CMK (cell line): Measurements from ENCODE around the gene SLC4A1.

Source experiments
- DNase-seq: peaks from one replicate; pipeline ENCODE4 v3.0.0-alpha.2; 2010; ENCODE audit warnings: low read depth

SLC4A1 gene

DNA sequence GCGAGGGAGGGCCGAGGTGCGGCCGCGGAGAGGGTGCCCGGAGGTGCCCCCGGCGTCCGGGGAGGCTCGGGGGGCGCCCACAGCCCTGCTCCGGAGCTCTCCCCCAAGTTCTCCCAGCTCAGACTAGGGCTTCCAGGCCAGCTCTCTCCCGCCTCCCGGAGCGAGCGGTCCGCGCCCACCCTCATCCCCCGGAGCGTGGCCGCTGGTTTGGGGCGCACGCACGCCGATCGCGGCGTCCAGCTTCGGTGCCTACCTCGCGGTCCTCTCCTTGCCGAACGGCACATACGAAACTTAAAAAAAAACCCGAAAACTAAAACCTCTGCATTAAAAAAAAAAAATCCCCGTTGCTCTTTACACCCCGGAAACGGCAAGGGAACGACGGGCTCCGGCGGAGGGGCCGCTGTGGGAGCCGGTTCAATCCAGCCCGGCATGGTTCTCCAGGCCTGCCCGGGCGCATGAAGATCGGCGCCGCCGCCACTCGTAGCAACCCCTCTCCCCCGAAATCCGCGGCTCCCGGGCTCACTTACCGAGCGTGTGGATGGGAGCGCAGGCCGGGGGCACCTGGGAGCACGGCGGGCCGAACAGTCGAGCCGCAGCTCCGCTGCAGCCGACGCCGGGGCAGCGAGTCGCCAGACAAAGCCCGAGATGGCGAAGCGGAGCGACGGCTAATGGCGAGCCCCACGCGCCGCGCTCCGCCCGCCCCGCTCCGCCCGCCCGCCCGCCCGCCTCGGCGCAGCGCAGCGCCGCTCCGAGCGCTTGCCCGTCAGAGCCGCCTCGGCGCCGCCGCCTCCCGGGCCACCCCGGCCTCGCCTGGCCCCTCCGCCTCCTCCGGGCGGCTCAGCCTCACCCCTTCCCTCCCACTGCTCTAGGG is 47.5 kb downstream of the SLC4A1 start:
- no peak for DNase-seq

DNA sequence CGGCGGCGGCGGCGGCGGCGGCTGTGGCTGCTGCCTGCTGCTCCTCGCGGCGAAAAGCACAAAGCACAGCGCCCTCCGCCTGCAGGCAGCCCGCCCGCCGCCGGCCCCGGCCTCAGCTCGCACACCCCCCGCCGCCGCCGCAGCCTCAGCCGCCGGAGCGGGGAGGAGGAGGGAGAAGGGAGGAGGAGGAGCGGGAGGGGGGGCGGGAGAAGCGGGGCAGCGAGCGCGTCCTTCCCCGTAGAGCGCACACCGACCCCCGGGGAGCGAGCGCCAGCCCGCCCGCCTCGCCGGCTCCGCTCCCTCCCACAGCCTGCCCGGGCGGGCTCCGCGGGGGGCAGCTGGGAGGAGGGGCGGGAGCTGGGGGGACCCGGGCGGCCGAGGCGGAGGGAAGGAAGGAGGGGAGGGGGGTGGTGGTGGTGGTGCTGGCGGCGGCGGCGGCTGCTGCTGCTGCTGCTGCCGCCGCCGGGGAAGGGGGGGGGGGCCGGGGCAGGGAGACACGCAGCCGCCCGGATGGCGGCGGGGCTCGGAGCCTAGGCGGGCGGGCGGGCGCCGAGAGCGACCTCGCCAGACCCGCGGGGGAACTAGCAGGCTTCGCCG is 48.2 kb downstream of the SLC4A1 start, which contains the start of gene UBTF:
UBTF (minus strand) TSS at position 60 of the 597 bp plus-strand sequence. CDS start 1,446 bp downstream, outside the sequence.
- no peak for DNase-seq

DNA sequence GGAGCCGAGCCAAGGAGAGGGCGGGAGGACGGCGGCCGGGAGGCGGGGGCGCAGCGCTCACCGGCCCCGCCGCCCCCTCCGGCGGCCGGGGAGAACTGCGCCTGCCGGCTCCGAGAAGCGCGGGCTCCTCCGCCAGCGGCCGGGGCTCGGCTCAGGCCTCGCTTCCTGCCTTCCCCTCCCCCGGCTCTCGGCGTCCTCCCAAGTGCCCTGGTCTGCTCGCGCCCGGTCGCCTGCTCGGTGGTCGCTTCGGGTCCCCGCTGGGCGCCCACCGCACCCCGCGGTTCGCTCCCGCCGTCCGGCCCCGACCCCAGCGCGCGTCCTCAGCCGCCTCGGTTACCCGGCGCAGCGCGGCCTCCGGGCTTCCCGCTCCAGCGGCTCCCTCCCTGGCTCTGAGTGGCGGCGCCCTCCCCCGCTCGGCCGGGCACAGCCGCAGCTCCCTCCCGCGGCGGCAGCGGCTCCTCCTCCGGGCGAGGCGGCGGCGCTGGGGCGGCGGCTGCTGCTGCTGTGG is 48.8 kb downstream of the SLC4A1 start:
- DNase-seq: no peak

DNA sequence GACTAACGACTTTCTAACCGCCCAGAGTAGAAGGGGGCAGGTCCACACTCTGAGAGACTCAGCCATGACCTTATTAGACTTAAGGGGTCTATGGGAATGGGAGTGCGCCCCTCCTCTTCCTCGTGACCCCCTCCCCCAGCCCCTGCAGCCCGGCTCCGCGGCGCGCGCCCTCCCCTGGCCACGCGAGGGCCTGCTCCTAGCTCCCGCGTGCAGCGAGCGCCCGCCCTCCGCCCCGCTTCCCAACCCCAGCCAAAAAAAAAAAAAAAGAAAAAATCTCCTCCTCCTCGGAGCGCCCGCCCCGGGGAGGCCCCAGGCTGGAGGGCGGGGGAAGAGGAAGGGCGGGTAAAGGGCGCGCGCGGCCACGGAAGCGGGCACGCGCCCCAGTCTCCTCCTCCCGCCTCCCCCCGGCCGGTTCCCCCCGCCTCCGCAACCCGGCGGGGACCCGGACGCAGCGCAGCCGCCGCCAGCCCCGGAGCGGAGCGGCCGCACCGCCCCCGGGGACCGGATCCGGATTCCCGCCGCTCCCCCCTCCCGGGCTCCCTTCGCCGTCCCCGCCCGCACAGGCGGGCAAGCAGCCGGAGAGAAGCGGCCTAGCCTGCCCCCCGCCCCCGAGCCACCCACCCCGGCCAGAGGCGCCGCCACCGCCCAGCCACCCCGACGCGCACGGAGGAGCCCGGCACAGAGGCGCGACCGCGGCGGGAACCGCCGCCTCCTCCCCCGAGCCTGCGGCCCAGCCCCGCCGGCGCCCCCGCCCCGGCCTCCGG is 49.4 kb downstream of the SLC4A1 start:
- peak; percentile 85 for DNase-seq

DNA sequence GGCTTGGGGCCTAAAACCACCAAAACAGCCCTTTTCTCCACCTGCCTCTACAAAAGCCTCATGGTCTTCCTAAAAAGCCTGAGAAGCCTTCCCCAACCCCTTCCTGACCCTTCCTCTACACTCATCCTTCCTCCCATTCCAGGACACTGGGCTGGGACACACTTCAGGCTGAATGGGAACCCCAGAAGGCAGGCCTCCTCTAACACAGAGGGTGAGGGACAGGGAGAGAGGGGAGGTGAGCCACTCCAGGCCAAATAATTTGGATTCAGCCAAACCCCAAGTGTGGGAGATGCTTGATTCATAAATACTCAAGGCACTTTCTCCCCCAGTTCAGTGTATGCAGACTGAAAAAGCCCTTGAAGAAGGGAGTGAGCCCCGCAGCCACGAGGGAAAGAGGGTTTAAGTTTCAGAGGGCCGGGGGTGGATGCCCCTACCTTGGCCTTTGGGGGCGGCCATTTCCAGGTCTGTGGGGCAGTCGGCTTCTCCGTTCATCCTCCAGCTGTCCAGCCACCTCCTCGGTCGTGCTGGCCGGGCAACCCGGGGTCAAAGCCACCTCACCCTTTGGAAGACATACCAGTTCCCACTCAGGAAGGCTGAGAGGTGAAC is 50.1 kb downstream of the SLC4A1 start:
- no peak for DNase-seq

DNA sequence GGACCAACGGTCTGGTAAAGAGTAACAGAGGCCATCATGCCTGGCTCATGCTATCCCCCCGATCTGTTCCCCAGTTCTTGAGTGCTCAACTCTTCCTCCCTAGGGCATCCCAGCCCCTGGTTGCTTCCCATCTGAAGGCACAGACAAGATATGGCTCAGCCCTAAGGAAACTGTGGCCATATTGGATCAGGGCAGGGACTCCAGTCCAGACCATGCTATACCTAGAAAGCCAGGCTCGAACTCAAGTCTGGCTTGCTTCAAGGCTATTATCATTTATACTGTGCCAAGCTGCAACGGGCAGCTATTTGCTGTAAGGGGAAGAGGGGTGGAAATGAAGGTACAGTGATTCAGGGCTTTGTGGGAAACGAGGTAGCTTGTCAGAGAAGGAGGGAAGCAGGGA is 51.2 kb downstream of the SLC4A1 start:
- no peak for DNase-seq

DNA sequence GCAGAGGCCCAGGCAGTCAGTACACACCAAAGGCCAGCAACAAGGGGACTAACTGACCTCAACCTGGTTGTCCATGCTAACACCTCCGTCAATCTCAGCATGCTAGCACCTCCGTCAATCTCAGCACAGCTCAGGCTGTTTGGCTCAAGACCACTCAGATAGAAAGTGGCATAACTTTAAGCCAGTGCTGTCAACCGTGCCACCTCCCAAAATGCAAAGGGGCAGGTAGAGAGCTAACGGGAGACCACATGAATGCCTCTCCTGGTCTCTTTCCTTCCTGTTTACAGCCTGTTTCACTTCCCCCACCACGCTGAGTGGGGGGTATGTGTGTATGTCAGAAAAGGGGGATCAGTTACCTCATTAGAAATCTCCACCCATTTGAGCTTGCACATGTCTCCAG is 51.8 kb downstream of the SLC4A1 start:
- DNase-seq: no peak

DNA sequence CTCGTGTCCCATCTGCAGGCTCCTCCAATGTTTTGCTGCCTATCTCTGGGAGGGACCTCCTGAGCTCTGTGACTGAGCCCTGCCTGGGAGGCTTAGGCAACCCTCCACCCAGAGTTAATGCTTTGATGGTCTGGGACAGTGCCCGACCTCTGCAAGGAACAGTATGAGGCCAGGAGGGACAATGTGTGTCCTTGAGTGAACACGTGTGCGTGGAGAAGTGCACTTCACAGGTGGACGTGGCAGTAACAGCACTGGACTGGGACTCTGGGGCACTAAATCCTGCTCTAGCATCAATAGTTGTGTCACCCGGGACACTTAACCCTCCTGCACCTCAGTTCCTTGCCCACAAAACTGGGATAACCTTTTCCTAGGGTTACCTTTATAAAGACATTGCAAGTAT is 53.0 kb downstream of the SLC4A1 start:
- DNase-seq: no peak

DNA sequence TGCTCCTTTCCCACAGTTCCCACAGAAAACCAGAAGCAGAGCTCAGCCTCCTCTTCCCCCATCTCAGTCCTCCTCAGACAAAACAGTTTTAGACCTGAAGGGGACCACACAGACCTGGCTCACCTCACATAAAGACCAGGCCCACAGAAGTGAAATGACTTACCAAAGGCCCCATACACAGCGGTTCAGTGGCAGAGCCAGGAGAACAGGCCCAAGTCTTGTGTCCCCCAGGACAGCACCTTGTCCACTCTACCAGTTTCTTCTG is 53.8 kb downstream of the SLC4A1 start:
- DNase-seq: no peak

DNA sequence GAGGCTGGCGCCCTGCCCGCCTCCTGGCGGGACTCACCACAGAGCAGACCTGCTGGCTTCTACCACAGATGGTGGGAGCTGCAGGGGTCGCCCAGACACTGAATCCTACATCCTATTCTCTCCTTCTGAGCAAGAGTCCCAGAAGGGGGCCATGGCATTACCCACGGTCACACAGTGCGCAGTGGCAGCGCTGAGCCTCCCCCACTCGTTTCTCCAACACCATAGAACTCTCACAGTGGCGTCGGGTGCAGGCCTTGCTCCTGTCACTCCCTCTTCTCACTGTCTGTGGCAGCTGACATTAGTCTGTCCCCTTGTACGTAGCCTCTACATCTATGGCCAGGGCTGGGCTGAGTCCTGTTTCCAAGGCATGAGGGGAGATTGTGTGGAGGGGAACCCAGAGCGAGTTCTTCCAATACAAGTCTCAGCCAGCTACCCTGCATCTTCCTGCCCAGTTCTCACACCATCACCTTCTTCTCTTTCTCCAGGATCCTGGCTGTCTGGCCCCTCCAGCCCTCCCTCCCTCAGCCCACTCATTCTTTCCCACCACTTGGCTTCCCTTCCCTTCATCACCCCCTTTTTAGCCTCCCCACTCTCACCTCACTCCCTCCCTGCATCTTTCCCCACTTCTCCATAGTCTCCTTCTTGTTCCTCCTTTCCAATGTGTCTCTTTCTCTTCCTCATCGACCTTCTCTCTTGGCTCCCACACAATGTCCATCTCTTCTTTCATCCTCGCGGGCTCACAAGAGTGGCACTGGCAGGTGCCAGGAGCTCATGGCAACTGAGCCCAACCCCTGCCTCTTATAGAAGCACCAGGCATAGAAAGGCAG is 54.3 kb downstream of the SLC4A1 start:
- DNase-seq: no peak

DNA sequence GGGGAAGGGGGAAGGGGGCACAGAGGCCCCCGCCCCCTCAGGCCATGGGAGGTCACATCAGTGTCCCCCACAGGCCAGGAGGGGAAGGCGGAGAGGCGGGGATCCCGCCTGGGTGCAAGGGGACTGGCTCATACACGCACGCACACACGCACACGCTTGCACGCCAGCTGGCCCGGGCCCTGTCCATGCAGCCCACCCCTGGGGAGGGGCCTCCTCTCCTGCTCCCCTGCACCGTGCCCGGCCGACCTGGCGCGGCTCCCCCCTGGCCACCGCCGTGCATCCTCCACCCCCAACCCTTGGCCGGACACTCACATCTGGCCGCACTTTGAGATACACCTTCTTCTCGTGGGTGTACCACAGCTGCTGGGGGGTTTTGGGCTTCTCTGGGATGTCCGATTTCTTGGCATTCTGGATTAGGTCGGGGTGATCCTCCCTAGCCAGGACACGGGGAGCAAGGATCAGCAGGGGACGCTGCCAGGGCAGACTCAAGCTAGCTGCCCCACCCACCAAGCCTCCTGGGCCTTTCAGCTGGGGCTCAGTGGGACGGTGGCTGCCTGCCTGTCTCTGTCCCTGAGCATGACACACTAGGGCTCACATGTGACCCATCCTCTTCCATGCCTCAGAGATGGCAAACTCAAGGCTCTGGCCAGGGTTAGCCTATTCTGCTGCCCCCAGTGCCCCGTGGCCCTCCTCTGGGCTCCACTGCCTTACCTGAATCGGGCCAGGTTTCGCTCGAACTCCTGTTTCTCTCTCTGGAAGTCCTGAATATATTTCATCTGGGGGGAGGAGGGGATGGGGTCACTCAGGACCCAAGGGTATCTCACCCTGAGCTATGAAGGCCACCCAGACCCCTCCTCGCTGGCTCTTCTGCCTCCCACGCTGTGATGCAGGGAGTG is 55.2 kb downstream of the SLC4A1 start:
- no peak for DNase-seq

DNA sequence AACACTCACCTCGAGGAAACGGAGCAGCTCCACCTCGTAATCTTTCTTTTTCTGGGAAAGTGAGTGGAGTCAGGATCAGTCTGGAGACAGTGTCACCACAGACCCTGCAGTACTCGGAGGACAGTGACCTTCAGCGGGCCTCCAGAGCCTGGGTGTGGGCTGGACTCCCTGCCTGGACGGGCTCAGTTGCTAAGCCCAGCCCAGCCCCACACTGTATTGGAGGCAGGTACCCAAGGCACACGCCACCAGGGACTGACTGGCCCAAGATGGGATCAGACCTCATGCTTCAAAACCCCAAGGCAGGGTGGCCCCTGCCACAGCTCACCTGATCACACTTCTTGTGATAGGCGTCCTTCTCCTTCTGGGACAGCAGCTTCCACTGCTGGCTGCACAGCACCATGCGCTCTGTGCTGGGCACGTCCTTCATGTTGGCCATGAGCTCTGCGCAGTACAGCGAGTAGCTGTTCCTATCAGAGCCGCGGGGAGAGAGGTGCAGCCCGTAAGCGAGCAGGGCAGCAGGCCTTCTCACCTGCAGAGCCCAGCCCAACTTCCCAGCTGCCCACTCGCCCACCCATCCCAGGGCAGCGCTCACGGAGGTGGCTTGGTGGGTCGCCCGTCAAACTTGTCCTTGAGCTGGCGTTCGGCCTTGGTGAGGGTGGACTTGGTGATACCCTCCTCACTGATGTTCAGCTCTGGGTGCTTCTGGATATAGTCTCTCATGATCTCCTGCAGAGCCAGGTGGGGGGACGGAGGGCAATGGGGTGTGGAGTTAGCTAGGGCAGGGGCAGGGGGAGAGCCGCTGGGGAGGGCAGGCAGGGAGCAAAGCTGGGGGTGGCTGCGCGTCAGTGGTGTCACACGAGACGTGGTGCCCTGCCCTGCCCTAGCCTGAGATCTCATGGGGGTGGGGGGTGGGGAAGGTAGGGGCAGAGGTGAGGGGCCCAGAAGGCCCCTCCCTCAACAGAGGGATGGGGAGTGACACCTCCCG is 56.4 kb downstream of the SLC4A1 start:
- no peak for DNase-seq

DNA sequence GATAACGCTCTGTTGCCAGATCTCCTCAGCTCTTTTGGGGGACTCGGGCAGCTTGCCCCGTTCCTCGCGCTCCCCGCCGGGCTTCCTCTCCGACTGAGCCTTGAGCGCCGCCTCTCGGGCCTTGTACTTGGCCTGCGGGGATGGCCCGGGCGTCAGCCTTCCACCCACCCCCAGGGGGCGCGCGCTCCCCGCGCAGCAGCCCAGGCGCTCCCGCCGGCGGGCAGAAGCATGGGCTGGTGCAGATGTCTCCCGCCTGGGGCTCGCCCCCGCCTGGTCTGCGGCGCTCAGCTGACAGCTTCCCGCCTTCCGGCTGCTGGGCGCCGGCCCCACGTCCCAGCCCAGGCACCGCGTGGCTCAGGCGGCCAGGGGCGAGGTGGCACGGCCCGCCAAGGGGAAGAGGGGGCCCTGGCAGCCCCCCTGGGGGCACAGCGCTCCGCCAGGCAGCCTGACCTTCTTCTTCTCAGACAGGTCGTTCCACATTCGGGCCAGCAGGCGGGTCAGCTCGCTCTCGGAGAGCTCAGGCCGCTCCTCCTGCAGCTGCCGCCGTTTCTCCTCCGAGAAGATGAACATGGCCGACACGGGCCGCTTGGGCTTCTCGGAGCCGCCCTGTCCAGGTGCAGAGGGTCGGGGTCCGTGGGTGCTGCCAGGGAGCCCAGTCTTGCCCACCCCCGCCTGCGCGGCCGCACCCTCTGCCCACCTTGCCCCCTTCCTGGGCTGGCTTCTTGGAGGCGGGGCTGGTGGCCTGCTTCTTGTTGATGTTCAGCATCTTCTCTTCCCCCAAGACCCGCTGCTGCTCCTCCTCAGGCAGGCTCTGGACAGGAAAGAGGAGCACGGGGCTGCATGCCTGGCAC is 57.4 kb downstream of the SLC4A1 start:
- peak; percentile 87 for DNase-seq

DNA sequence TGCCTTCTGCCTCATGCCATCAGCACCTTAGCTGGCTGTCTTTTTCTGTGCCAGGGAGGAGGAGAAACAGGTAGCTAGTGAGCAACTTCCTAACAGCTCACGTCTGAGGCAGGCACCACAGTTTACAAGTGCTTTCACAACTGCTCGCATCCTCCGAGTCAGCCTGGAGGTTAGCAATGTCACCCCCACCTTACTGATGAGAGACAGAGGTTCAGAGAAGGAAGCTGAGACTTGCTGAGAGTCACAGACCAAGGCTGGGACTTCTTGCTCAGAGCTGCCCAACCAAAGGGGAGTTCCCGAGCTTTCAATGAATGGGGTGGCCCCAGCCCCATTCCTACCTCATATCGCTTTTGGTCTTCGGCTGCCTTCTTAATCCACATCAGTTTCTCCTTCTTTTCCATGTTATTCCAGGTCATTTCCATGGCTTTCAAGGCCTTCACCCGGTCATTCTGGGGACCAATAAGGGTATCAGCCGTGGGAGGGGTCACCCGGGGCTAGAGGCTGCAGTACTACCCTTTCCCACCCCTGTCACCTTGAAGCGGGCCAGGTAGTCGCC is 58.1 kb downstream of the SLC4A1 start:
- DNase-seq: no peak

DNA sequence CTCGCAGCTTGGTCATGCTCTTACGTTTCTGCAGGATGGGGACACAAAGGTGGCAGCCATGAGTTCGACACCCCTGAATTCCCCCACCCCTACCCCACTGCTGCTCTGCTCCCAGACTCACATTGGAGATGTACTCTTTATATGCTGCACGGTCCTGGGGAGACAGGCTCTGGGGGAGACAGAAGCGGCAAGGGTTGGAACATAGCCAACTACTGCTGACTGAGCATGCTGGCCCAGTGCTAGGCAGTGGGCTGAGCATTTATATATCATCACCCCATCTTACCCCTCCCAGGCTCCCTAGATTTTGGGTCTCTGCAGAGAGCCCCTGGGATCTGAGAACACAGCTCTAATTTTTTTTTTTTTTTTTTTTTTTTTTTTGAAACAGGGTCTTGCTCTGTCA is 60.2 kb downstream of the SLC4A1 start:
- DNase-seq: no peak

DNA sequence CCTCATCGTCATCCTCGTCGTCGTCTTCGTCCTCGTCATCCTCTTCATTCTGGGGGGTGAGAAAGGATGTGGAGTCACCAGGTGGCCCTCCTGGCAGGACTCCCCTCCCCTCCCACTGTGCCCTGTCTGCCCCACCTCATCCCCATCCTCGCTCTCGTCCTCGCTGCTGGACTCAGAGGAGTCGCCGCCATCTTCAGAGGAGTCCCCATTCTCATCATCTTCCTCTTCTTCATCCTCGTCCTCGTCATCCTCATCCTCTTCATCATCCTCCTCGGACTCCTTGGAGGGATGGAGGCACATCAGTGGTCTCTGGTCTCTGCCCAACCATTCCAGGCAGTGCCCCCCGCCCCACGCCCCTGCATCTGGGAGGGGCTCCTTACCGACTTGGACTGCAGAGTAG is 60.6 kb downstream of the SLC4A1 start:
- DNase-seq: no peak

DNA sequence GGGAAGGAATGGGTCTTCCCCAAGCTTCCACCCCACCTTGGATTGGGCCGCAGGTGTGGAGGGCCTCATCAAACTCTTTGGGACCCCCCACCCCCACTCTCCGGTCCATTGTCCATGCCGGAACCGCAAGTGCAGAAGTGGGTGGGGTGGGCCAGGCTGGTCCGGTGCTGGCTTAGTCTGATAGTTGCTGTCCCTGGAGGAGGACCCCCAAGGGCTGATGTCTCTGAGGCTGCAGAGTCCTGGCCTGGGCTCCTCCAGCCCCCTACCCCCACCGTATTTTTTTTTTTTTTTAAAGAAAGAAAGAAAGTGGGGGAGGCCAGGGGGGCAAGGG is 61.1 kb downstream of the SLC4A1 start:
- no peak for DNase-seq
